Parathyroid adenoma (tissue), 2 donors: Measurements from ENCODE around the gene GRHPR.

Source experiments
- H2AFZ ChIP-seq: fragments of 300-600 bp; sonication (generic); one replicate; pipeline ENCODE4 v1.7.0; 2017; ENCODE audit warnings: antibody characterized with exemption, mild to moderate bottlenecking
- H3K27ac ChIP-seq: fragments of 300-600 bp; sonication (generic); one replicate; pipeline ENCODE4 v1.7.0; 2017
- H3K27me3 ChIP-seq: fragments of 300-600 bp; sonication (generic); one replicate; pipeline ENCODE4 v1.7.0; 2017; ENCODE audit warnings: low read length; ENCODE audit not compliant: control insufficient read depth, insufficient read depth
- H3K36me3 ChIP-seq: fragments of 300-600 bp; sonication (generic); one replicate; pipeline ENCODE4 v1.7.0; 2017; ENCODE audit warnings: low read length; ENCODE audit not compliant: control insufficient read depth, insufficient read depth
- H3K4me1 ChIP-seq: fragments of 300-600 bp; sonication (generic); one replicate; pipeline ENCODE4 v1.7.0; 2017; ENCODE audit warnings: control low read depth
- H3K4me2 ChIP-seq: fragments of 300-600 bp; sonication (generic); one replicate; pipeline ENCODE4 v1.7.0; 2017; ENCODE audit warnings: low read length
- H3K4me3 ChIP-seq: fragments of 300-600 bp; sonication (generic); one replicate; pipeline ENCODE4 v1.7.0; 2017; ENCODE audit warnings: low read depth, low read length
- H3K79me2 ChIP-seq: fragments of 300-600 bp; sonication (generic); one replicate; pipeline ENCODE4 v1.7.0; 2017; ENCODE audit warnings: control low read depth
- H3K9ac ChIP-seq: fragments of 300-600 bp; sonication (generic); one replicate; pipeline ENCODE4 v1.7.0; 2017; ENCODE audit warnings: mild to moderate bottlenecking
- H3K9me3 ChIP-seq: fragments of 300-600 bp; sonication (generic); one replicate; pipeline ENCODE4 v1.7.0; 2017; ENCODE audit warnings: low read length; ENCODE audit not compliant: control insufficient read depth
- TF ChIP-seq, protein P1 (sequence below): fragments of 300-600 bp; sonication (generic); IDR thresholded peaks from one replicate; pipeline ENCODE4 v1.7.0; 2017; ENCODE audit warnings: antibody characterized with exemption, mild to moderate bottlenecking
- donor health status: primary hyperparathyroidism.

Gene GRHPR

DNA sequence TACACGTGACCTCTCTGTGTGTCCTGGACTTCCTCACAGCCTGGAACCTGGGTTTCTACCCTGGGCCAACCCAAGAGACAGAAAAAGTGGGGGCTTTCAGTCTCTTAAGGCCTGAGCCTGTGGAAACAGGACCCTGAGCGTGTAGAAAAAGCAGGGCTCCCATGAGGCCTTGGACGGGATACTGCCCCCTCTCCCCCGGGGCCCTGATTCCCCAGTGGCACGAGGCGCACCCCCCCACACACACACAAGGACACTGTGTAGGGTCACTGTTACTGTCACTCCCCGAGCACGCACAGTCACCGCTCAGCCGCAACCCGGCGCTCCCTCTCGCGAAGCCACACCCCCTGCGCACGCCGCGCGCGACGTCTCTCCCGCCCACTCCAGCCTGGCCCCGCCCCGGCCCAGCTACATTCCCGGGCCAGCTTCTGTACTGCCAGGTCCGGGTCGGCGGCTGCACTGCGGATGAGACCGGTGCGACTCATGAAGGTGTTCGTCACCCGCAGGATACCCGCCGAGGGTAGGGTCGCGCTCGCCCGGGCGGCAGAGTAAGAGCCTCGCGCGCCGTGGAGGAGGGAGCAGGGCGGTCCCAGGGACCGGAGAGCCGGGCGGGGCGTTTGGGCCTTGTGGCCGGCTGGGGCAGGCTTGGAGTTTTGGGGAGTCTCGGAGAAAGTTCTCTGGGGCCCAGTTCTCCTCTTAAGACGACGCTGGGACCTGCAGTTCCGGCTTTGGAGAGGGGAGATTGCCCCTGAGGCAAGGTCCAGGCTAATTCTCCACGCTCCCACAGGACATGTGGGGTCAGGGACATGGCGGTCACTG is at the start of gene GRHPR:
Gene GRHPR (plus strand): TSS at position 408 of the 816 bp plus-strand sequence. CDS start 55 bp downstream, at position 463.
- Histone ChIP-seq H3K79me2 (peaks cover 4% of the 10 kb centered on the region), H3K9me3 (no peaks in the 10 kb centered on the region), H3K9ac (no peak within 1 kb of the TSS), H3K4me2 (peak within 1 kb of the TSS; percentile 73), H3K27ac (peak within 1 kb of the TSS; percentile 57), H3K27me3 (no peaks in the 10 kb centered on the region), H2AFZ (peak within 1 kb of the TSS; percentile 95), H3K36me3 (no peaks in the 10 kb centered on the region), H3K4me1 (no peaks in the 10 kb centered on the region), H3K4me3 (peak within 1 kb of the TSS; percentile 94)
- TF ChIP-seq, protein P1, sequence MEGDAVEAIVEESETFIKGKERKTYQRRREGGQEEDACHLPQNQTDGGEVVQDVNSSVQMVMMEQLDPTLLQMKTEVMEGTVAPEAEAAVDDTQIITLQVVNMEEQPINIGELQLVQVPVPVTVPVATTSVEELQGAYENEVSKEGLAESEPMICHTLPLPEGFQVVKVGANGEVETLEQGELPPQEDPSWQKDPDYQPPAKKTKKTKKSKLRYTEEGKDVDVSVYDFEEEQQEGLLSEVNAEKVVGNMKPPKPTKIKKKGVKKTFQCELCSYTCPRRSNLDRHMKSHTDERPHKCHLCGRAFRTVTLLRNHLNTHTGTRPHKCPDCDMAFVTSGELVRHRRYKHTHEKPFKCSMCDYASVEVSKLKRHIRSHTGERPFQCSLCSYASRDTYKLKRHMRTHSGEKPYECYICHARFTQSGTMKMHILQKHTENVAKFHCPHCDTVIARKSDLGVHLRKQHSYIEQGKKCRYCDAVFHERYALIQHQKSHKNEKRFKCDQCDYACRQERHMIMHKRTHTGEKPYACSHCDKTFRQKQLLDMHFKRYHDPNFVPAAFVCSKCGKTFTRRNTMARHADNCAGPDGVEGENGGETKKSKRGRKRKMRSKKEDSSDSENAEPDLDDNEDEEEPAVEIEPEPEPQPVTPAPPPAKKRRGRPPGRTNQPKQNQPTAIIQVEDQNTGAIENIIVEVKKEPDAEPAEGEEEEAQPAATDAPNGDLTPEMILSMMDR: no peak

DNA sequence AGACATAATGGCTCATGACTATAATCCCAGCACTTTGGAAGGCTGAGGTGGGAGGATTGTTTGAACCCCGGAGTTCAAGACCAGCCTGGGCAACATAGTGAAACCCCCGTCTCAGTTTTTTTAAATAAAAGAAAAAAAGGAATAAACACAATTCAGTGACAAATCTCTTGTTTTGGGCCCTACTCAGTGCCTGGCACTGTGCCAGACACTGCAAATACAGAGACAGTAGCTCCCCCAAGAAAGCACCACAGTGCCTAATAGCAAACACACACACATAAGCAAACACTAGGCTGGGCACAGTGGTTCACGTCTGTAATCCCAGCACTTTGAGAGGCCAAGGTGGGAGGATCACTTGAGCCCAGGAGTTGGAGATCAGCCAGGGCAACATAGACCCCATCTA is 49.7 kb upstream of the GRHPR start:
- Histone ChIP-seq H3K9ac (no peak overlapping the region), H3K4me2 (no peak overlapping the region), H3K9me3 (no peaks in the 10 kb centered on the region), H3K27me3 (no peaks in the 10 kb centered on the region), H2AFZ (no peak overlapping the region), H3K27ac (no peak overlapping the region), H3K36me3 (no peaks in the 10 kb centered on the region), H3K4me1 (no peaks in the 10 kb centered on the region), H3K4me3 (no peak overlapping the region), H3K79me2 (no peaks in the 10 kb centered on the region)
- TF ChIP-seq, protein P1: no peak

DNA sequence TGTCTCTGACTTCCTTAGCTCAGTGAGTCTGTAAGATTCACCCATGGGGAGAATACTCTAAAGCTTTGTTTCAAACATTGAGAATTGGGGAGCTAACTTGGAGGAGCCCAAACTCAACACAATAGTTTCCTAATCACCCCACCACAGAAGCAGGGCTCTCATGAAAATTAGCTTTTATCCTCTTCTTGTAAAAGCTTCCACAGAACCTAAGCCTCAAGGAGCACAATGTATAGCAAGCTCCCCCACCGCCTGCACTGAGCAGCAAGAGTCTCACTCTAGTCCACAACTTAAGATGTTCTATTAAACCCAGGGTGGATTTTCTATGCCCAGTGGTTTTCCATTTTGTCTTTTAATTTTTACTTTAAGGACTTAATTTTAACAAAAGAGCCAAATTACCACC is 48.9 kb upstream of the GRHPR start:
- H3K4me1 ChIP-seq: no peaks in the 10 kb centered on the region
- H3K4me2 ChIP-seq: no peak overlapping the region
- H3K27ac ChIP-seq: no peak overlapping the region
- H3K36me3 ChIP-seq: no peaks in the 10 kb centered on the region
- H3K79me2 ChIP-seq: no peaks in the 10 kb centered on the region
- H3K9me3 ChIP-seq: no peaks in the 10 kb centered on the region
- H3K9ac ChIP-seq: no peak overlapping the region
- TF ChIP-seq, protein P1: no peak
- H2AFZ ChIP-seq: no peak overlapping the region
- H3K4me3 ChIP-seq: no peak overlapping the region
- no peaks in the 10 kb centered on the region for H3K27me3 ChIP-seq

DNA sequence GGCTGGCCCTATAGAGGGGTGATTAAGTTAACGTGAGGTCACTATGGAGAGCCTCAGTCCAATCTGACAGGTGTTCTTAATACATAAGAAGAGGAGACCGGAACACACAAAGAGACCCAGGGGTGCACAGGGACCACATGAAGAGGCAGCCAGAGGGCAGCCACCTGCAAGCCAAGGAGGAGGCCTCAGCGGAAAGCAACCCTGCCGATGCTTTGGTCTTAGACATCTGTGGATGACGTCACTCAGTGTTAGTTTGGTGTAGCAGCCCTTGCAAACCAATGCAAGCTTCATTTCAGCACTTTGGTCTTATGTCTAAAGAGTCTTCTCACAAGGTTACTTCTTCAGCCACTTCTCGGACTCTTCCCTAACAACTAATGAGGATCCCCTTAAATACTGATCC is 47.6 kb upstream of the GRHPR start:
- TF ChIP-seq, protein P1: no peak
- H3K4me2 ChIP-seq: no peak overlapping the region

More for the DNA sequence above, 47.6 kb upstream of the GRHPR start:
- Histone ChIP-seq H3K4me3 (no peak overlapping the region), H2AFZ (no peak overlapping the region), H3K79me2 (no peaks in the 10 kb centered on the region), H3K27ac (no peak overlapping the region), H3K9ac (no peak overlapping the region), H3K9me3 (no peaks in the 10 kb centered on the region), H3K36me3 (no peaks in the 10 kb centered on the region), H3K4me1 (no peaks in the 10 kb centered on the region), H3K27me3 (no peaks in the 10 kb centered on the region)
